Naive B cell (primary cell): ENCODE results near the gene ITIH5. TPM values are rescaled to one million over a fixed set of nuclear protein-coding genes. Genes with fewer than 3 reads are reported as not detected.
"Not testable (repeated sequence)": the region's sequence is repeated elsewhere in the genome, so short reads cannot be mapped to it uniquely, and the experiment has no call there.

Experiments
- ATAC-seq, 2 donors: fragments of 150-1000 bp; cut with Tn5 transposase; 2 replicates each; pipeline ENCODE4 v1.10.0; 2021; ENCODE audit warnings: low read depth in 2 of 2, mild to moderate bottlenecking in 2 of 2, moderate library complexity in 2 of 2
- DNase-seq: peaks from one replicate; pipeline ENCODE4 v3.0.0; 2022
- H3K27ac Mint-ChIP-seq, 6 donors: one replicate each; pipeline ENCODE4 v1.8.0; 2020 to 2022; ENCODE audit warnings: mild to moderate bottlenecking in 6 of 6, mixed read lengths in 6 of 6, moderate library complexity in 5 of 6, inconsistent platforms in 2 of 6
- H3K27me3 Mint-ChIP-seq, 3 donors: one replicate each; pipeline ENCODE4 v1.8.0; 2021 to 2022; ENCODE audit warnings: mixed read lengths in 3 of 3, mild to moderate bottlenecking in 1 of 3
- H3K36me3 Mint-ChIP-seq, 2 donors: one replicate each; pipeline ENCODE4 v1.8.0; 2020 to 2022; ENCODE audit warnings: mixed read lengths in 2 of 2, inconsistent platforms in 1 of 2, mild to moderate bottlenecking in 1 of 2
- H3K4me1 Mint-ChIP-seq, 3 donors: one replicate each; pipeline ENCODE4 v1.8.0; 2020 to 2022; ENCODE audit warnings: mixed read lengths in 3 of 3, inconsistent platforms in 1 of 3, mild to moderate bottlenecking in 1 of 3, moderate library complexity in 1 of 3
- H3K4me3 Mint-ChIP-seq, 8 donors: one replicate each; pipeline ENCODE4 v1.8.0; 2020 to 2022; ENCODE audit warnings: mild to moderate bottlenecking in 8 of 8, mixed read lengths in 8 of 8, moderate library complexity in 8 of 8, inconsistent platforms in 2 of 8
- H3K9me3 Mint-ChIP-seq, 7 donors: one replicate each; pipeline ENCODE4 v1.8.0; 2020 to 2022; ENCODE audit warnings: mixed read lengths in 7 of 7, mild to moderate bottlenecking in 5 of 7, inconsistent platforms in 2 of 7, moderate library complexity in 1 of 7
- polyA plus RNA-seq, 6 donors: library from polyadenylated mRNA; unstranded; fragments of 300-500 nt; fragmentation: Illumina TruSeq; gene quantifications; one replicate each; pipeline ENCODE4 v1.2.3, GENCODE V29; 2021; ENCODE audit warnings: low read depth in 6 of 6

Gene ITIH5
- polyA plus RNA-seq, 6 donors from 2014 or later = not detected

DNA sequence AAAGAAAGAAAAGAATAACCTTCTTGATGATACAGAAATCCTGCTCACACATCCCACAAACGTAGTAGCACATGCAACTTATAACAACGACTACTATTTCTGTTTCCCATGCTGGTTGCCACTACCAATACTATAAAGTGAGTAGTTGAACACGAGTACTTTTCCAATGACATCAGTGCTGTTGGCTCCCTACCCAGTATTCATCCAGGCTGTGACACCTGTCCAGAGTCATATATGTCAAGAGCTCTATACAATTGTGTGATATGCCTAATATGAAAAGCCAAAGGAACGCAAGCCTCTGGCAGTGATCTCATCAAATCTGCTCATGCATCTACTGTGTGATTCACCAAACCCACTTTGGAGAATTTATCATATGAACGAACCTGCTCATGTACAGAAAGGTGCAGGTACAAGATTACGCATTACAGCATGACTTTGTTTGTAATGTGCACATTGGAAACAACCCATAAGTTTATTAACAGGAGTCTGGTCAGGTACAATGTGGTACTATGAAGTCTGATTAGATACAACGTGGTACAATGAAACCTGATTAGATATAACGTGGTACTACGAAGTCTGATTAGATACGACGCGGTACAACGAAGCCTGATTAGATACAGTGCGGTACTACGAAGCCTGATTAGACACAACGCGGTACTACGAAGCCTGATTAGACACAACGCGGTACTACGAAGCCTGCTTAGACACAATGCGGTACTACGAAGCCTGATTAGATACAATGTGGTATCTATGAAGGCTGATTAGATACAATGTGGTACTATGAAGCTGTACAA lies 5.8 kb upstream of the ITIH5 start:
- Mint-ChIP-seq H3K27ac (no peak overlapping the region), H3K27me3 (peaks cover 66 to 82% (median 77%) of the 10 kb centered on the region in 3 donors), H3K36me3 (peaks cover 4 to 14% of the 10 kb centered on the region in 2 donors), H3K4me3 (no peak overlapping the region), H3K4me1 (peaks cover 5 to 10% (median 5%) of the 10 kb centered on the region in 3 donors), H3K9me3 (no peaks in the 10 kb centered on the region)
- ATAC-seq (no peak), DNase-seq (no peak)

DNA sequence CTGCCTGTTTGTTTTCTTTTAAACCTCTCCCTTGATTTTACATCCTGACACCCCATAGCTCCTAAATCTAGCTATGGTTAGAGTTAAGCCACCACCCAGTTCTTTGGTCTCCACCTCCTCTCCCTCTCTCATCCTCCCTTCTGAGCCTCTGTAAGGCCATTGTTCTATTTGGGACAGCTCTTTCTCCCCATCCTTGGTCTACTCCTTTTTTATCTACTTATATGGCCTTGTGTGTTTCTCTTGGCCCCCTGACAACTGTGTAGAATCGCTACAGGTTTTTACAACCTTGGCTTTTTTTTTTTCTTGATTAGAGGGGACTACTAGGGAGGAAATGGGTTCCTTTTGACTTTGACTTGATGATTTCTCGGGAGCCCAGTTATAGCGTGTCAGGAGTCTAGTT lies 3.4 kb upstream of the ITIH5 start:
- H3K4me3 Mint-ChIP-seq = no peak overlapping the region
- no peak for DNase-seq
- H3K36me3 Mint-ChIP-seq = peaks cover 4 to 15% of the 10 kb centered on the region in 2 donors

GRCh38 chr10:7667262-7668141 lies 736 bp upstream of the ITIH5 start:
- H3K4me3 Mint-ChIP-seq = peak overlapping the region; percentile 56 to 86 (median 82)
- H3K27ac Mint-ChIP-seq = peak overlapping the region in 1 of 6 donors; percentile 15

More for the DNA sequence above, 3.4 kb upstream of the ITIH5 start:
- Mint-ChIP-seq H3K27ac (no peak overlapping the region), H3K9me3 (peaks cover 0 to 2% (median 0%) of the 10 kb centered on the region in 7 donors), H3K4me1 (peaks cover 18 to 22% (median 18%) of the 10 kb centered on the region in 3 donors), H3K27me3 (peaks cover 67 to 76% (median 75%) of the 10 kb centered on the region in 3 donors)
- ATAC-seq = no peak

GRCh38 chr10:7665767-7666166 lies 999 bp downstream of the ITIH5 start:
- Mint-ChIP-seq H3K4me3 (peak overlapping the region; percentile 67 to 89 (median 80)), H3K27ac (no peak overlapping the region), H3K9me3 (peaks cover 0 to 4% (median 0%) of the 10 kb centered on the region in 7 donors), H3K36me3 (peaks cover 2 to 11% of the 10 kb centered on the region in 2 donors), H3K27me3 (peaks cover 60 to 73% (median 62%) of the 10 kb centered on the region in 3 donors), H3K4me1 (peaks cover 18 to 20% (median 18%) of the 10 kb centered on the region in 3 donors)
- ATAC-seq (no peak), DNase-seq (no peak)

More at GRCh38 chr10:7667262-7668141, 736 bp upstream of the ITIH5 start:
- DNase-seq = no peak
- peak; percentile 18 to 56 for ATAC-seq
- Mint-ChIP-seq H3K9me3 (peaks cover 0 to 3% (median 0%) of the 10 kb centered on the region in 7 donors), H3K27me3 (peaks cover 55 to 78% (median 69%) of the 10 kb centered on the region in 3 donors), H3K36me3 (peaks cover 4 to 15% of the 10 kb centered on the region in 2 donors), H3K4me1 (peaks cover 18 to 20% (median 18%) of the 10 kb centered on the region in 3 donors)

- DNase-seq (no peak), ATAC-seq (no peak)
- H3K4me1 Mint-ChIP-seq = peaks cover 18 to 20% (median 18%) of the 10 kb centered on the region in 3 donors
- H3K4me3 Mint-ChIP-seq = peak overlapping the region in 1 of 8 donors; percentile 80
- no peak overlapping the region for H3K27ac Mint-ChIP-seq
- peaks cover 0 to 4% (median 0%) of the 10 kb centered on the region in 7 donors for H3K9me3 Mint-ChIP-seq
- H3K36me3 Mint-ChIP-seq = peaks cover 0 to 7% of the 10 kb centered on the region in 2 donors
- H3K27me3 Mint-ChIP-seq = peaks cover 62 to 73% (median 62%) of the 10 kb centered on the region in 3 donors
Measured at GRCh38 chr10:7664707-7665106, 2.1 kb downstream of the ITIH5 start.

GRCh38 chr10:7662522-7662921 lies 4.2 kb downstream of the ITIH5 start:
- DNase-seq (no peak), ATAC-seq (no peak)
- Mint-ChIP-seq H3K36me3 (peaks cover 0 to under 1% of the 10 kb centered on the region in 2 donors), H3K4me1 (peaks cover 12 to 14% (median 13%) of the 10 kb centered on the region in 3 donors), H3K9me3 (peaks cover 0 to 4% (median 0%) of the 10 kb centered on the region in 7 donors), H3K4me3 (no peak overlapping the region), H3K27me3 (peaks cover 56 to 70% (median 65%) of the 10 kb centered on the region in 3 donors), H3K27ac (no peak overlapping the region)

DNA sequence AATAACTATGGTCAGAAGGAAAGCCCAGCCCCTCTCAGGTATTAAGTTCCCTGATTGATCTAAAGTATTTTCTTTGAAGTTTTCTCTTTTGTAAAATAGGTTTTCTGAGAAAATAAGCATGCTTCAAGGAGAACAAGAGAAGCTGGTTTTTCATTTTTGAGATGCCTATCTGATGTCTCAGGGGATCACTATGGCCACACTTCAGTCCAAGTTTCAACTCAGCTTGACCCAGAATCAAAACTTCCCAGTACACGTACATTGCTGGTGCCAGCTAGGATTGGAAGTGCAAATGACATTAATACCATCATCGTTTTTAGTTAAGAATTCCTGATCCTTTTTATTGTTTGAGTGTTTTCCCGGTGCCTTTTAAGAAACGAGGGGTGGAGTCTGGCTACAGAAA lies 7.2 kb downstream of the ITIH5 start:
- Mint-ChIP-seq H3K27me3 (peaks cover 51 to 54% (median 52%) of the 10 kb centered on the region in 3 donors), H3K4me1 (no peaks in the 10 kb centered on the region), H3K36me3 (no peaks in the 10 kb centered on the region), H3K4me3 (no peak overlapping the region), H3K27ac (no peak overlapping the region), H3K9me3 (peaks cover 0 to 2% (median 0%) of the 10 kb centered on the region in 7 donors)
- ATAC-seq (no peak), DNase-seq (no peak)

GRCh38 chr10:7657552-7657951 lies 9.2 kb downstream of the ITIH5 start:
- H3K36me3 Mint-ChIP-seq = no peaks in the 10 kb centered on the region
- no peak overlapping the region for H3K27ac Mint-ChIP-seq
- no peaks in the 10 kb centered on the region for H3K4me1 Mint-ChIP-seq
- H3K27me3 Mint-ChIP-seq = peaks cover 43 to 50% (median 43%) of the 10 kb centered on the region in 3 donors
- DNase-seq (no peak), ATAC-seq (no peak)
- no peak overlapping the region for H3K4me3 Mint-ChIP-seq
- H3K9me3 Mint-ChIP-seq = peaks cover 0 to 1% (median 0%) of the 10 kb centered on the region in 7 donors

GRCh38 chr10:7657079-7657478 lies 9.7 kb downstream of the ITIH5 start:
- not testable (repeated sequence) for H3K4me1 Mint-ChIP-seq, H3K9me3 Mint-ChIP-seq, H3K27ac Mint-ChIP-seq, DNase-seq, H3K36me3 Mint-ChIP-seq, ATAC-seq, H3K4me3 Mint-ChIP-seq
- peaks cover 43 to 47% (median 43%) of the 10 kb centered on the region in 3 donors for H3K27me3 Mint-ChIP-seq

DNA sequence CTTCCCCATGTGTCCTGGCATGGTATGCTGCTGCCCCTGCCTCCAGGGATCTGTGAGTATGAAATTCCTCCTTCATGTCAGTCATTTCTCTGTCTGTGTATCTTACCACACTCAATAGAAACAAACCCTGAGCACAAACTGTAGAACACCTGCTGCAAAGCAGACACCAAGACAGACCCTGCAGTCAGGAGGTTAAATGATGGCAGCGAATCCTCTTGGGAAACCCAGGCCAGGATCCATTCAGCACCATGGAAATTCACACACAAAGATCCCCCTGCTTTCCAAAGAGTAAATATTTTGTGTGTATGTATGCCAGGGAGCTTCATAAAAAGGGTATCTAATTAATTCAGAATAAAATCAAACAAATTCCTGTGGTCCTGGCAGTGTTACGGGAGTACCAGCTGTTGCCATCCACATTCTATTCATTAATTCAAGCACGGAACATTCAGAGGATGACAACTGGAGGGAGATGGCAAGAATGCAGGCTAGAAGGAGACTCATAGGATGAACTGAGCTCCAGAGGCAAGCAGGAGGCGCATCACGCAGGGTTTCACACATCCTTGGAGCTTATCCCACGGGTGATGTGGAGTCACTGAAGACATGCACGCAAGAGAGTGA lies 14.8 kb downstream of the ITIH5 start:
- no peak for ATAC-seq
- Mint-ChIP-seq H3K27ac (no peak overlapping the region), H3K9me3 (no peaks in the 10 kb centered on the region), H3K4me3 (no peak overlapping the region), H3K4me1 (peaks cover 0 to 3% (median 0%) of the 10 kb centered on the region in 3 donors), H3K27me3 (peaks cover 22 to 40% (median 30%) of the 10 kb centered on the region in 3 donors), H3K36me3 (no peaks in the 10 kb centered on the region)
- no peak for DNase-seq

DNA sequence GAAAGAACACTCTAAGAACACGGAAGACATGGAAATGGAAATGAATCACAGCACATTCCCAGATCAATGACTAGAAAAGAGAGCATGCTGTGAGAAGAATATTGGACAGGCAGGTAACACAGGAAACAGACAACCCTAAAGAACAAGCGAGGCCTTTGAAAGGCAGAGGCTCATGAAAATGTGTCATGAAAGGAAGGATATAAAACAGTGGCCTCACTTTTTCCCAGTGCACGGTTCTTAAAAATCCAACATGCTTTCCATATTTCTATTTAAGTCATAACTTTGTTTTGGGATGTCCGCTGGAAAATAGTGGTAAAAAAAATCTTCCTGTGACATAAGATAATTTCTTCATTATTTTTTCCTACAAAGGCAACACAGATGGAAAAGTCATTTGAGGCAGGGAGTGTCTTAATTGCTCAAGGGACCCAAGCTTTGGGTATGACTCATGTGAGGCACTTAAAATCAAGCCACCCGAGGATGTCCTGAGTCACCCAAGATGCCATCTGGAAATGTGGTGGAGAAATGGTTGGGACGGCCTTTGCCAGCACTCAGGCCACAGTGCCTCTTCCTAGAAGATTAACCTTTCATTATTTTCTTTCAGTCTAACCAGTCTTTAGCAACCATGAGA lies 17.0 kb downstream of the ITIH5 start:
- Mint-ChIP-seq H3K9me3 (no peaks in the 10 kb centered on the region), H3K4me3 (peak overlapping the region in 1 of 8 donors; percentile 35), H3K27me3 (peaks cover 13 to 45% (median 37%) of the 10 kb centered on the region in 3 donors), H3K27ac (no peak overlapping the region), H3K36me3 (no peaks in the 10 kb centered on the region), H3K4me1 (peaks cover 0 to 3% (median 0%) of the 10 kb centered on the region in 3 donors)
- no peak for DNase-seq
- ATAC-seq = no peak

DNA sequence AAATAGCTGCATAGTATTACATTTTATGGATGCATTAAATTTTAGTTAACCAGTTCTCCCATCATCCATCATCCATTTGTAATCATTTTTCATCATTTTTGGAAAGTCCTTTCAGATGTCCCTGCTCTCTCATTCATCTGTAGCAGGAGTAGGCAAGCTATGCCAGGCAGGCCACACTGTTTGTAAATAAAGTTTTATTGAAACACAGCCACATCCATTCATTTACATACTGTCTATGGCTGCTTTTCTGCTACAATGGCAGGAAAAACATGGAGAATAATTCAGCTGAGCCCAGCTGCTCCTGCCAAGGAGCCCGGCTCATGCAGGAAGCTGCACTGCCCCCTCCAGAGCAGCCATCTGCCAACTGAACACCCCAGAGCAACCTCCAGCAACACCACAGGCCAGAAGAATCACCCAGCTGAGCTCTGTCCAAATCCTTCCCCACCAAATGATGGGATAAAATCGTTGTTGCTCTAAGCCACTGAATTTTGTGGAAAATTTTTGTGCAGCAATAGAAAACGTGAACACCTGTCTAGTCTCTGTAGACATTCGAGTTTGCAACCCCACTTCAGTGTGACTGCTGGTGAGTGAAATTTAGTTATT lies 19.6 kb downstream of the ITIH5 start:
- Mint-ChIP-seq H3K27me3 (peaks cover 6 to 36% (median 35%) of the 10 kb centered on the region in 3 donors), H3K9me3 (peaks cover 0 to 2% (median 0%) of the 10 kb centered on the region in 7 donors), H3K4me3 (no peak overlapping the region), H3K36me3 (no peaks in the 10 kb centered on the region), H3K4me1 (peaks cover 0 to 3% (median 0%) of the 10 kb centered on the region in 3 donors), H3K27ac (no peak overlapping the region)
- ATAC-seq (no peak), DNase-seq (no peak)
